HepG2 (cell line): Measurements from ENCODE around the gene TASOR2. TPM values are rescaled to one million over a fixed set of nuclear protein-coding genes. Genes with fewer than 3 reads are reported as not detected.
A peak's percentile ranks its signal among the peaks of the same experiment; 100 is the strongest.

Experiments
- ASH2L ChIP-seq: fragments of 300-600, 200-600 bp; sonication (generic); IDR thresholded peaks from 2 replicates; pipeline ENCODE4 v1.7.0; 2017; ENCODE audit warnings: low read depth, mild to moderate bottlenecking, moderate library complexity, mixed read lengths, low read length; ENCODE audit not compliant: insufficient read length
- CREB3 ChIP-seq: sonication (generic); formaldehyde crosslinking; IDR thresholded peaks from 2 replicates; pipeline ENCODE4 v1.5.0; 2020; ENCODE audit warnings: missing genetic modification reagents
- DZIP1 ChIP-seq: sonication (generic); formaldehyde crosslinking; IDR thresholded peaks from 2 replicates; pipeline ENCODE4 v1.5.0; 2020; ENCODE audit warnings: mild to moderate bottlenecking, missing genetic modification reagents
- ETS1 ChIP-seq: sonication (generic); formaldehyde crosslinking; IDR thresholded peaks from 2 replicates; pipeline ENCODE4 v1.4.0; 2020; ENCODE audit warnings: missing genetic modification reagents
- FIP1L1 ChIP-seq: fragments of 200-400 bp; formaldehyde crosslinking; IDR thresholded peaks from 2 replicates; pipeline ENCODE4 v1.6.1; 2018; ENCODE audit warnings: low read depth, mild to moderate bottlenecking, low read length, moderate library complexity, borderline replicate concordance; ENCODE audit not compliant: insufficient read depth
- HMGXB4 ChIP-seq, 2 experiments: sonication (generic) in 1 of 2; formaldehyde crosslinking in 1 of 2; IDR thresholded peaks; 2 replicates each; pipeline versions ENCODE4 v1.4.0 to v1.6.1; 2018 to 2020; ENCODE audit warnings: missing genetic modification reagents in 2 of 2, borderline replicate concordance in 1 of 2, low read depth in 1 of 2, mild to moderate bottlenecking in 1 of 2, missing biosample characterization in 1 of 2
- IKZF1 ChIP-seq: fragments of 450-650 bp; IDR thresholded peaks from 2 replicates; pipeline ENCODE4 v1.7.1; 2016
- KDM1A ChIP-seq: IDR thresholded peaks from 2 replicates; pipeline ENCODE4 v1.6.1; 2016; ENCODE audit warnings: missing compliant biosample characterization
- MBD4 ChIP-seq: IDR thresholded peaks from 2 replicates; pipeline ENCODE4 v1.6.1; 2012; ENCODE audit warnings: low read length, inconsistent platforms, borderline replicate concordance
- MBNL3 ChIP-seq: fragments of 250-450 bp; sonication (Bioruptor Pico); conservative IDR thresholded peaks from 2 replicates; pipeline ENCODE4 v1.8.0; 2022; ENCODE audit warnings: mild to moderate bottlenecking, inconsistent platforms
- MYC ChIP-seq: sonication (generic); formaldehyde crosslinking; IDR thresholded peaks from 2 replicates; pipeline ENCODE4 v1.9.0; 2021; ENCODE audit warnings: missing genetic modification reagents, borderline replicate concordance
- NCOA1 ChIP-seq: sonication (generic); formaldehyde crosslinking; IDR thresholded peaks from 2 replicates; pipeline ENCODE4 v1.9.0; 2021; ENCODE audit warnings: missing genetic modification reagents
- PRMT3 ChIP-seq: sonication (generic); formaldehyde crosslinking; IDR thresholded peaks from 2 replicates; pipeline ENCODE4 v1.8.1; 2022; ENCODE audit warnings: low read depth, mild to moderate bottlenecking, moderate library complexity, missing genetic modification reagents, borderline replicate concordance
- RFX3 ChIP-seq: IDR thresholded peaks from 2 replicates; pipeline ENCODE4 v1.6.1; 2016; ENCODE audit warnings: missing biosample characterization, missing genetic modification reagents
- SOX13 ChIP-seq, 3 experiments: fragments of 450-650 bp in 1 of 3; sonication (generic) in 1 of 3; formaldehyde crosslinking in 1 of 3; IDR thresholded peaks in 2 of 3; conservative IDR thresholded peaks in 1 of 3; 2 replicates each; pipeline versions ENCODE4 v1.5.0 to v1.6.1; 2016 to 2020; ENCODE audit warnings: antibody characterized with exemption in 1 of 3, mild to moderate bottlenecking in 1 of 3, missing compliant biosample characterization in 1 of 3, missing genetic modification reagents in 1 of 3, moderate library complexity in 1 of 3
- ZBTB3 ChIP-seq: sonication (generic); formaldehyde crosslinking; IDR thresholded peaks from 2 replicates; pipeline ENCODE4 v1.4.0; 2020; ENCODE audit warnings: low read depth, mild to moderate bottlenecking, moderate library complexity, missing genetic modification reagents, borderline replicate concordance
- ZC3H13 ChIP-seq: sonication (generic); formaldehyde crosslinking; IDR thresholded peaks from 2 replicates; pipeline ENCODE4 v1.8.1; 2023; ENCODE audit warnings: mild to moderate bottlenecking, missing genetic modification reagents, moderate library complexity
- ZNF256 ChIP-seq: sonication (generic); formaldehyde crosslinking; conservative IDR thresholded peaks from 2 replicates; pipeline ENCODE4 v1.4.0; 2020; ENCODE audit warnings: missing genetic modification reagents
- ZNF337 ChIP-seq: sonication (generic); formaldehyde crosslinking; IDR thresholded peaks from 2 replicates; pipeline ENCODE4 v1.5.1; 2020; ENCODE audit warnings: missing genetic modification reagents, low read depth, mild to moderate bottlenecking, borderline replicate concordance
- ZNF614 ChIP-seq: IDR thresholded peaks from 2 replicates; pipeline ENCODE4 v1.6.1; 2018; ENCODE audit warnings: missing biosample characterization, missing genetic modification reagents, inconsistent platforms, borderline replicate concordance
- ZSCAN31 ChIP-seq: sonication (generic); formaldehyde crosslinking; IDR thresholded peaks from 2 replicates; pipeline ENCODE4 v1.5.0; 2020; ENCODE audit warnings: low read depth, mild to moderate bottlenecking, missing genetic modification reagents
- ZSCAN9 ChIP-seq: IDR thresholded peaks from 2 replicates; pipeline ENCODE4 v1.6.1; 2016; ENCODE audit warnings: borderline replicate concordance
- polyA plus RNA-seq, 8 experiments: library from polyadenylated mRNA; depleted of rRNA in 3 of 8; stranded (reverse) in 7 of 8; unstranded in 1 of 8; fragments of >200 nt; fragmentation: Illumina TruSeq in 4 of 8; extraction: Trizol in 4 of 8; gene quantifications; 2 replicates each; pipeline versions ENCODE4 v1.2.1 to v1.2.3, GENCODE V29; 2011 to 2016; ENCODE audit warnings: low read depth in 4 of 8, missing spikeins in 1 of 8, mixed read lengths in 1 of 8; ENCODE audit not compliant: insufficient read depth in 1 of 8
- total RNA-seq, 5 experiments: library from RNA; depleted of rRNA; stranded (reverse); fragments of >200 nt; fragmentation: Illumina TruSeq; extraction: Trizol; gene quantifications; 2 replicates each; pipeline ENCODE4 v1.2.3, GENCODE V29; 2016; ENCODE audit warnings: low read depth in 1 of 5

The TASOR2 gene
- total and polyA plus RNA-seq, 2 of the 13 experiments (the other 11 are each of a cell fraction or from before 2014, with no cell fraction given), result 24.2 to 55.3 TPM

GRCh38 chr10:5666841-5667630, 17.6 kb upstream of the TASOR2 start (continued):
- TF ChIP-seq PRMT3 (CRISPR knock-in tag) (no peak), MBNL3 (no peak), MBD4 (no peak), ZNF256 (CRISPR knock-in tag) (no peak), ZBTB3 (CRISPR knock-in tag) (no peak), ZNF337 (no peak), ZC3H13 (CRISPR knock-in tag) (peak; percentile 65; the same call in 1 of the 2 replicates), ZSCAN31 (CRISPR knock-in tag) (no peak), ASH2L (no peak), ZNF614 (CRISPR knock-in tag) (no peak), RFX3 (CRISPR knock-in tag) (peak; percentile 42; the same call in 1 of the 2 replicates), NCOA1 (CRISPR knock-in tag) (no peak), CREB3 (CRISPR knock-in tag) (no peak), ZSCAN9 (0 out of 2 replicates have a peak, but pooled peaks have one; percentile 34), SOX13 (IDR thresholded peaks at IDR 0.05) (no peak), SOX13 (CRISPR knock-in tag; conservative IDR thresholded peaks at IDR 0.05 in 1 of 2, IDR thresholded peaks at IDR 0.05 in 1 of 2) (no peak), IKZF1 (no peak), MYC (CRISPR knock-in tag) (peak; percentile 65), KDM1A (CRISPR knock-in tag) (no peak), HMGXB4 (CRISPR knock-in tag; IDR thresholded peaks at IDR 0.05; ENCODE audit: borderline replicate concordance in 1 of 2, low read depth in 1 of 2) (no peak), DZIP1 (CRISPR knock-in tag) (no peak), ETS1 (CRISPR knock-in tag) (no peak), FIP1L1 (no peak)
